ENCODE results near the gene PTPRG. TPM values are rescaled to one million over a fixed set of nuclear protein-coding genes. Genes with fewer than 3 reads are reported as not detected.

Gene PTPRG
- total RNA-seq, 1 experiment from 2014 or later: 11.7 TPM

DNA sequence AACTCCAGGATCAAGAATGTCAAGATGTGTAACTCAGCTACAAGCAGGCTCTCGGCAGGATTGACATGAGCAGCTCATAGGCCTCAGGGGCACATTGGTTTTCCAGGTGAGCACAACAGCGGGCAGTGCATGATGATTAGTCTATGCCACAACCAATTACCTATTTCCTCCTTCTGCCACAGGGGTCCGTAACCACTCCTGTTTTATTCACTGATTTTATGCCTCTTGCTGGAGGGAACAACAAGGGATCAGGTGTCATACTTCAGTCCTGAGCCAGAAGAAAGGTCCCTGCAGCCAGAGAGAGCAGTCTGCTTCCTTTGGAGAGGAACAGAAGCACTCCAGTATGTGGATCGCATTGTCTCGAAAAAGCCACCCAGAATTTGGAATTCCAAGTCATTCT is 35.1 kb upstream of the PTPRG start:
- BruUV-seq (replicated peaks): no TSS peak
- no peak for DNase-seq (ENCODE audit: low spot score)
- intact Hi-C loops (cut with micrococcal nuclease; ENCODE audit: unreplicated experiment): no loop called here
- H3K4me1 ChIP-seq (ENCODE audit: insufficient read depth, low read length, poor library complexity, severe bottlenecking): no peaks in the 10 kb centered on the region
- no peaks in the 10 kb centered on the region for H3K9me3 ChIP-seq (ENCODE audit: low read depth, low read length, poor library complexity, severe bottlenecking)
- ChIA-PET POLR2A (ENCODE audit: low non-redundant PET) (no interaction called here), CTCF (no interaction called here)
- TF ChIP-seq EZH2 (IDR thresholded peaks at IDR 0.05; ENCODE audit: borderline replicate concordance, low read depth, low read length, poor library complexity, severe bottlenecking): no peak
- TF ChIP-seq, protein P1, sequence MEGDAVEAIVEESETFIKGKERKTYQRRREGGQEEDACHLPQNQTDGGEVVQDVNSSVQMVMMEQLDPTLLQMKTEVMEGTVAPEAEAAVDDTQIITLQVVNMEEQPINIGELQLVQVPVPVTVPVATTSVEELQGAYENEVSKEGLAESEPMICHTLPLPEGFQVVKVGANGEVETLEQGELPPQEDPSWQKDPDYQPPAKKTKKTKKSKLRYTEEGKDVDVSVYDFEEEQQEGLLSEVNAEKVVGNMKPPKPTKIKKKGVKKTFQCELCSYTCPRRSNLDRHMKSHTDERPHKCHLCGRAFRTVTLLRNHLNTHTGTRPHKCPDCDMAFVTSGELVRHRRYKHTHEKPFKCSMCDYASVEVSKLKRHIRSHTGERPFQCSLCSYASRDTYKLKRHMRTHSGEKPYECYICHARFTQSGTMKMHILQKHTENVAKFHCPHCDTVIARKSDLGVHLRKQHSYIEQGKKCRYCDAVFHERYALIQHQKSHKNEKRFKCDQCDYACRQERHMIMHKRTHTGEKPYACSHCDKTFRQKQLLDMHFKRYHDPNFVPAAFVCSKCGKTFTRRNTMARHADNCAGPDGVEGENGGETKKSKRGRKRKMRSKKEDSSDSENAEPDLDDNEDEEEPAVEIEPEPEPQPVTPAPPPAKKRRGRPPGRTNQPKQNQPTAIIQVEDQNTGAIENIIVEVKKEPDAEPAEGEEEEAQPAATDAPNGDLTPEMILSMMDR (conservative IDR thresholded peaks at IDR 0.05; ENCODE audit: low read depth, low read length): no peak
- no peak overlapping the region for H3K27ac ChIP-seq (ENCODE audit: low read depth, low read length, poor library complexity, severe bottlenecking)
- no peaks in the 10 kb centered on the region for H3K36me3 ChIP-seq (ENCODE audit: insufficient read depth, low read length, poor library complexity, severe bottlenecking)
- H3K4me3 ChIP-seq (ENCODE audit: low read depth, low read length, poor library complexity, severe bottlenecking): no peak overlapping the region
- H3K27me3 ChIP-seq (replicated peaks; ENCODE audit: insufficient read depth, low read depth, low read length, poor library complexity): no peaks in the 10 kb centered on the region

DNA sequence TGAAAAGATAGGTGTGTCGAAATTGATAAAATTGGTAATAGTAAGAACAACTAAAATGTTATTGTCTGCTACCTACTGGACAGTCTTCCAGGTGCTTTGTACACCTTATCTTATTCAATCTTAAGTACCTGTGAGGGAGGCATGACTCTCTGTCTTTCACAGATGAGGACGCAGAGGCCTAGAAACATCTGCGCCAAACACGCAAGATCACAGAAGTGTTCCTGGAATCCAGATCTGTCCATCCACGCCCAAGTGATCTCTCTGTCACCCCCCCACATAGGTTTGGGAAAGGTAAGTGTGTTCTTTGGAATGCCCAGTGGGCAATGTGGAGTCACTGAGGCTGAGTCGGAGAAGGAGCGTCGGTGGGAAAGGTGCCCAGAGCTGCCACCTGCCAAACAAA is 34.4 kb upstream of the PTPRG start:
- ChIA-PET CTCF (no interaction called here), POLR2A (ENCODE audit: low non-redundant PET) (no interaction called here)
- intact Hi-C loops (cut with micrococcal nuclease; ENCODE audit: unreplicated experiment): no loop called here
- TF ChIP-seq, protein P1 (conservative IDR thresholded peaks at IDR 0.05; ENCODE audit: low read depth, low read length): no peak
- no peak for TF ChIP-seq EZH2 (IDR thresholded peaks at IDR 0.05; ENCODE audit: borderline replicate concordance, low read depth, low read length, poor library complexity, severe bottlenecking)
- Histone ChIP-seq H3K9me3 (ENCODE audit: low read depth, low read length, poor library complexity, severe bottlenecking) (no peaks in the 10 kb centered on the region), H3K4me3 (ENCODE audit: low read depth, low read length, poor library complexity, severe bottlenecking) (no peak overlapping the region), H3K4me1 (ENCODE audit: insufficient read depth, low read length, poor library complexity, severe bottlenecking) (no peaks in the 10 kb centered on the region), H3K36me3 (ENCODE audit: insufficient read depth, low read length, poor library complexity, severe bottlenecking) (no peaks in the 10 kb centered on the region), H3K27ac (ENCODE audit: low read depth, low read length, poor library complexity, severe bottlenecking) (no peak overlapping the region), H3K27me3 (replicated peaks; ENCODE audit: insufficient read depth, low read depth, low read length, poor library complexity) (no peaks in the 10 kb centered on the region)
- DNase-seq (ENCODE audit: low spot score): no peak
- no TSS peak for BruUV-seq (replicated peaks)

GRCh38 chr3:61530355-61530754 is 31.0 kb upstream of the PTPRG start:
- Histone ChIP-seq H3K9me3 (ENCODE audit: low read depth, low read length, poor library complexity, severe bottlenecking) (no peaks in the 10 kb centered on the region), H3K27me3 (replicated peaks; ENCODE audit: insufficient read depth, low read depth, low read length, poor library complexity) (no peaks in the 10 kb centered on the region), H3K36me3 (ENCODE audit: insufficient read depth, low read length, poor library complexity, severe bottlenecking) (no peaks in the 10 kb centered on the region), H3K27ac (ENCODE audit: low read depth, low read length, poor library complexity, severe bottlenecking) (no peak overlapping the region), H3K4me1 (ENCODE audit: insufficient read depth, low read length, poor library complexity, severe bottlenecking) (no peaks in the 10 kb centered on the region), H3K4me3 (ENCODE audit: low read depth, low read length, poor library complexity, severe bottlenecking) (no peak overlapping the region)
- ChIA-PET CTCF (no interaction called here), POLR2A (ENCODE audit: low non-redundant PET) (no interaction called here)
- intact Hi-C loops (cut with micrococcal nuclease; ENCODE audit: unreplicated experiment): no loop called here
- peak; percentile 22 for DNase-seq (ENCODE audit: low spot score)
- TF ChIP-seq EZH2 (IDR thresholded peaks at IDR 0.05; ENCODE audit: borderline replicate concordance, low read depth, low read length, poor library complexity, severe bottlenecking): no peak
- TF ChIP-seq, protein P1 (conservative IDR thresholded peaks at IDR 0.05; ENCODE audit: low read depth, low read length): peak; percentile 48
- no TSS peak for BruUV-seq (replicated peaks)
